Chondrocyte (in vitro differentiated cells): ENCODE data around the gene PVR. TPM values are rescaled to one million over a fixed set of nuclear protein-coding genes. Genes with fewer than 3 reads are reported as not detected.
"Not testable (repeated sequence)": the region's sequence is repeated elsewhere in the genome, so short reads cannot be mapped to it uniquely, and the experiment has no call there.

Experiments used
- DNase-seq: peaks from one replicate; pipeline ENCODE4 v3.0.0; 2021; ENCODE audit warnings: mixed read lengths, low spot score
- H3K27ac Mint-ChIP-seq: one replicate; pipeline ENCODE4 v1.8.0; 2021; ENCODE audit warnings: mild to moderate bottlenecking, moderate library complexity, mixed read lengths; ENCODE audit not compliant: unreplicated experiment
- H3K27me3 Mint-ChIP-seq: 2 replicates; pipeline ENCODE4 v1.8.0; 2021; ENCODE audit warnings: low read depth, mixed read lengths
- H3K36me3 Mint-ChIP-seq: 2 replicates; pipeline ENCODE4 v1.8.0; 2021; ENCODE audit warnings: low read depth, mixed read lengths
- H3K4me1 Mint-ChIP-seq: 2 replicates; pipeline ENCODE4 v1.8.0; 2021; ENCODE audit warnings: low read depth, mild to moderate bottlenecking, mixed read lengths
- H3K4me3 Mint-ChIP-seq: one replicate; pipeline ENCODE4 v1.8.0; 2021; ENCODE audit warnings: mild to moderate bottlenecking, moderate library complexity, mixed read lengths; ENCODE audit not compliant: unreplicated experiment
- H3K9me3 Mint-ChIP-seq: 2 replicates; pipeline ENCODE4 v1.8.0; 2021; ENCODE audit warnings: low read depth, mixed read lengths
- total RNA-seq: library from RNA; stranded (reverse); gene quantifications from 3 replicates; pipeline ENCODE4 v1.2.1, GENCODE V29; 2021
- TF ChIP-seq, protein P1 (sequence below): fragments of 200-600 bp; sonication (generic); IDR thresholded peaks from 2 replicates; pipeline ENCODE4 v1.5.0; 2021; ENCODE audit warnings: antibody characterized with exemption, mild to moderate bottlenecking, moderate library complexity

The PVR gene
- total RNA-seq, 1 donor from 2014 or later, result 89.7 TPM

DNA sequence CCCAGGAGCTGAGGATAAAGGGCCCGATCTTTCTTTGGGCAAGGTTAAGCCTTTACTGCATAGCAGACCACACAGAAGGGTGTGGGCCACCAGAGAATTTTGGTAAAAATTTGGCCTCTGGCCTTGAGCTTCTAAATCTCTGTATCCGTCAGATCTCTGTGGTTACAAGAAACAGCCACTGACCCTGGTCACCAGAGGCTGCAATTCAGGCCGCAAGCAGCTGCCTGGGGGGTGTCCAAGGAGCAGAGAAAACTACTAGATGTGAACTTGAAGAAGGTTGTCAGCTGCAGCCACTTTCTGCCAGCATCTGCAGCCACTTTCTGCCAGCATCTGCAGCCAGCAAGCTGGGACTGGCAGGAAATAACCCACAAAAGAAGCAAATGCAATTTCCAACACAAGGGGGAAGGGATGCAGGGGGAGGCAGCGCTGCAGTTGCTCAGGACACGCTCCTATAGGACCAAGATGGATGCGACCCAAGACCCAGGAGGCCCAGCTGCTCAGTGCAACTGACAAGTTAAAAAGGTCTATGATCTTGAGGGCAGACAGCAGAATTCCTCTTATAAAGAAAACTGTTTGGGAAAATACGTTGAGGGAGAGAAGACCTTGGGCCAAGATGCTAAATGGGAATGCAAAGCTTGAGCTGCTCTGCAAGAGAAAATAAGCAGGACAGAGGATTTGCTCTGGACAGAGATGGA, 19.1 kb downstream of the PVR start:
- TF ChIP-seq, protein P1, sequence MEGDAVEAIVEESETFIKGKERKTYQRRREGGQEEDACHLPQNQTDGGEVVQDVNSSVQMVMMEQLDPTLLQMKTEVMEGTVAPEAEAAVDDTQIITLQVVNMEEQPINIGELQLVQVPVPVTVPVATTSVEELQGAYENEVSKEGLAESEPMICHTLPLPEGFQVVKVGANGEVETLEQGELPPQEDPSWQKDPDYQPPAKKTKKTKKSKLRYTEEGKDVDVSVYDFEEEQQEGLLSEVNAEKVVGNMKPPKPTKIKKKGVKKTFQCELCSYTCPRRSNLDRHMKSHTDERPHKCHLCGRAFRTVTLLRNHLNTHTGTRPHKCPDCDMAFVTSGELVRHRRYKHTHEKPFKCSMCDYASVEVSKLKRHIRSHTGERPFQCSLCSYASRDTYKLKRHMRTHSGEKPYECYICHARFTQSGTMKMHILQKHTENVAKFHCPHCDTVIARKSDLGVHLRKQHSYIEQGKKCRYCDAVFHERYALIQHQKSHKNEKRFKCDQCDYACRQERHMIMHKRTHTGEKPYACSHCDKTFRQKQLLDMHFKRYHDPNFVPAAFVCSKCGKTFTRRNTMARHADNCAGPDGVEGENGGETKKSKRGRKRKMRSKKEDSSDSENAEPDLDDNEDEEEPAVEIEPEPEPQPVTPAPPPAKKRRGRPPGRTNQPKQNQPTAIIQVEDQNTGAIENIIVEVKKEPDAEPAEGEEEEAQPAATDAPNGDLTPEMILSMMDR, result no peak
- Mint-ChIP-seq H3K4me3 (no peak overlapping the region), H3K9me3 (no peaks in the 10 kb centered on the region), H3K27me3 (no peaks in the 10 kb centered on the region), H3K27ac (no peak overlapping the region), H3K36me3 (peaks cover 21% of the 10 kb centered on the region), H3K4me1 (no peaks in the 10 kb centered on the region)
- no peak for DNase-seq

DNA sequence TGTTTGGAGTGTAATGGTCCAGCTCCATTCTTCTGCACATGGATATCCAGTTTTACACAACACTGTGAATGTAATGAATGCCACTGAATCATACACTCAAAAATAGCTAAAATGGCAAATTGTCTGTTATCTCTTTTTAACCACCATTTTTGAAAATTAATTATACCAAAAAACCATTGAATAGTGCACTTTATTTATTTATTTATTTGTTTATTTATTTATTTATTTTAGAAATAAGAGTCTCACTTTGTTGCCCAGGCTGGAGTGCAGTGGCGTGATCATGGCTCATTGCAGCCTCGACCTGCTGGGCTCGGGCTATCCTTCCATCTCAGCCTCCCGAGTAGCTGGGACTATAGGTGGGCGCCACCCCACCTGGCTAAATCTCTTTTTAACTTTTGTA, 20.3 kb downstream of the PVR start:
- TF ChIP-seq, protein P1, result no peak
- Mint-ChIP-seq H3K27ac (no peak overlapping the region), H3K27me3 (no peaks in the 10 kb centered on the region), H3K36me3 (peaks cover 14% of the 10 kb centered on the region), H3K9me3 (no peaks in the 10 kb centered on the region), H3K4me1 (no peaks in the 10 kb centered on the region), H3K4me3 (no peak overlapping the region)
- no peak for DNase-seq

GRCh38 chr19:44664976-44665375, 21.3 kb downstream of the PVR start:
- peaks cover 14% of the 10 kb centered on the region for H3K36me3 Mint-ChIP-seq
- DNase-seq, result no peak
- no peaks in the 10 kb centered on the region for H3K27me3 Mint-ChIP-seq
- no peak overlapping the region for H3K4me3 Mint-ChIP-seq
- no peak overlapping the region for H3K27ac Mint-ChIP-seq
- H3K4me1 Mint-ChIP-seq, result no peaks in the 10 kb centered on the region
- TF ChIP-seq, protein P1, result no peak
- H3K9me3 Mint-ChIP-seq, result no peaks in the 10 kb centered on the region

GRCh38 chr19:44666852-44667556, 23.3 kb downstream of the PVR start:
- H3K4me3 Mint-ChIP-seq, result no peak overlapping the region
- H3K27ac Mint-ChIP-seq, result no peak overlapping the region
- H3K27me3 Mint-ChIP-seq, result no peaks in the 10 kb centered on the region
- H3K9me3 Mint-ChIP-seq, result no peaks in the 10 kb centered on the region
- H3K36me3 Mint-ChIP-seq, result peaks cover 10% of the 10 kb centered on the region
- H3K4me1 Mint-ChIP-seq, result no peaks in the 10 kb centered on the region
- DNase-seq, result no peak
- TF ChIP-seq, protein P1, result no peak

DNA sequence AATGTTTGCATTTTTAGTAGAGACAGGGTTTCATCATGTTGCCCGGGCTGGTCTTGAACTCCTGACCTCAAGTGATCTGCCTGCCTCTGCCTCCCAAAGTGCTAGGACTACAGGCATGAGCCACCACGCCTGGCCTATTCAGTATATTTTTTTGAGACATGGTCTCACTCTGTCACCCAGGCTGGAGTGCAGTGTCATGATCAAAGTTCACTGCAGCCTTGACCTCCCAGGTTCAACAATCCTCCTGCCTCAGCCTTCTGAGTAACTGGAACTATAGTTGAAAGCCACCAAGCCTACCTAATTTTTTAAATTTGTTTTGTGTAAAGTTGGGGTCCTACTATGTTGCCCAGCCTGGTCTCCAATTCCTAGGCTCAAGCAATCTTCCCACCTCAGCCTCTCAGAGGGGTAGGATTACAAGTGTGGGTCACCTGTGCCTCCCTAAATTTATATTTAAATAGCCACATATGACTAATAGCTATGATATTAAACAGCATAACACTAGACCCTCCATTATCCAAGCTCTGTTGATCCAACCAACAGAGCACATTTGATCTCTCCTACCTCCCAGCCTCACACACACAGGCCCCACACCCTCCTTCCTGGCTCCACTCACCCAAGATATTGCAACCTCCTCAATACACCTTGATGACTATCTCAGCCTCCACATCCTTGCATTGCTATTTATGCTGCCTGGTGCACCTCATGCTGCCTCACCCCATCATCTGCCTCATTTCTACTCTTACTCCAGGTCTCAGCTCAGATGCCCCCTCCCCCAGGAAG, 25.5 kb downstream of the PVR start:
- no peak overlapping the region for H3K27ac Mint-ChIP-seq
- H3K4me3 Mint-ChIP-seq, result no peak overlapping the region
- TF ChIP-seq, protein P1, result no peak
- DNase-seq, result no peak
- H3K4me1 Mint-ChIP-seq, result no peaks in the 10 kb centered on the region
- no peaks in the 10 kb centered on the region for H3K36me3 Mint-ChIP-seq
- no peaks in the 10 kb centered on the region for H3K9me3 Mint-ChIP-seq
- no peaks in the 10 kb centered on the region for H3K27me3 Mint-ChIP-seq

DNA sequence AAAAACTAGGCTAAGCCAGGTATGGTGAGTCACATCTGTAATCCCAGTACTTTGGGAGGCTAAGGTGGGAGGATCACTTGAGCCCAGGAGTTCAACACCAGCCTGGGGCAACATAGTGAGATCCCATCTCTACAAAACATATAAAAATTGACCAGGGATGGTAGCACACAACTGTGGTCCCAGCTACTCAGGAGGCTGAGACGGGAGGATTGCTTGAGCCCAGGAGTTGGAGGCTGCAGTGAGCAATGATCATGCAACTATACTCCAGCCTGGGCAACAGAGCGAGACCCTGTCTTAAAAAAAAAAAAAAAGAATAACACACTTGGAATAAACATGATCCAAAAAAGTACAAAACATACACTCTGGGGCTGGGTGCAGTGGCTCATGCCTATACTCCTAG, 26.3 kb downstream of the PVR start:
- not testable (repeated sequence) for H3K4me1 Mint-ChIP-seq, H3K4me3 Mint-ChIP-seq, H3K27me3 Mint-ChIP-seq, DNase-seq, H3K27ac Mint-ChIP-seq, H3K9me3 Mint-ChIP-seq, H3K36me3 Mint-ChIP-seq
